ENCODE data around the gene IFT172. TPM values are rescaled to one million over a fixed set of nuclear protein-coding genes. Genes with fewer than 3 reads are reported as not detected.

IFT172 gene
- total and polyA plus RNA-seq, 2 of the 4 experiments (the other 2 are of a cell fraction) = 18.8 to 25.5 TPM

DNA sequence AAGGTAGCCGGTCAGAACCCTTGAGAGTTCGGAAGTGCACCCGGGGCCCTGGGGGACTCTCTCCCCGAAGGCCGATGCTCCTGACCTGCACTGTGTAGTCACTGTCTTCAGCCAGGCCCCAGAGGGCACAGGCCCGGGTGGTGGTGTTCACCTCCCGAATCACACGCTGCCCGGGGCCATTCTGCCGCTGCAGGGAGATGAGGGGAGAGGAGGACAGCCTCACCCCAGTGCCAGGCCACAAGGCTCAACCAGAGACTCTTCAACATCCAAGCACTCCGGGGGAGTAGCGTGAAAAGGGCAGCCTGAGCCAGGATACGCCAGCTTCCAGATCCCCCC is 4.4 kb upstream of the IFT172 start:
- Histone ChIP-seq H3K4me3 (ENCODE audit: insufficient read depth, low read depth, low read length) (peak overlapping the region; percentile 94; the same call in 1 of the 2 replicates), H3K23ac (ENCODE audit: low read depth, low read length) (peak overlapping the region; percentile 71; the same call in 1 of the 2 replicates), H2AK9ac (replicated peaks; ENCODE audit: low read depth, low read length, poor library complexity) (peak overlapping the region; percentile 38), H3K4me1 (ENCODE audit: control insufficient read depth, insufficient read depth, low read length) (peaks cover 5% of the 10 kb centered on the region), H2AFZ (replicated peaks; ENCODE audit: low read length, poor library complexity) (peak overlapping the region; percentile 99), H3K4ac (ENCODE audit: low read depth, low read length) (peak overlapping the region; percentile 75), H4K5ac (ENCODE audit: low read depth, low read length) (no peak overlapping the region; the same call in 1 of the 2 replicates), H4K8ac (ENCODE audit: low read depth in 2 of 2, low read length in 2 of 2) (peak overlapping the region in 1 of 2 experiments; percentile 61; a peak in 1 of 4 replicates), H3K27me3 (ENCODE audit: control insufficient read depth, insufficient read depth, low read length) (peaks cover 2% of the 10 kb centered on the region; the same call in 1 of the 2 replicates), H3K56ac (ENCODE audit: extremely low read depth, insufficient read depth, low read length) (no peak overlapping the region), H3K36me3 (ENCODE audit: control insufficient read depth, insufficient read depth, low read length) (0 out of 2 replicates have a peak, but pooled peaks cover 3% of the 10 kb centered on the region), H3K9ac (ENCODE audit: low read depth, low read length) (no peak overlapping the region), H3K9me1 (ENCODE audit: insufficient read depth, low read length) (peaks cover 22% of the 10 kb centered on the region), H2BK5ac (ENCODE audit: low read depth, low read length, poor library complexity, severe bottlenecking) (no peak overlapping the region), H2BK120ac (ENCODE audit: low read depth, low read length) (no peak overlapping the region), H3K9me3 (ENCODE audit: control insufficient read depth, insufficient read depth, low read length) (no peaks in the 10 kb centered on the region), H2BK20ac (ENCODE audit: low read depth, low read length) (no peak overlapping the region), H3K18ac (ENCODE audit: low read depth, low read length) (no peak overlapping the region), H3K79me1 (ENCODE audit: low read depth in 1 of 2, low read length in 2 of 2) (peaks cover 5 to 17% of the 10 kb centered on the region in 2 experiments; a peak in 3 of 4 replicates), H4K91ac (ENCODE audit: insufficient read depth, low read depth, low read length) (no peak overlapping the region), H3K27ac (ENCODE audit: insufficient read depth, low read length) (no peak overlapping the region), H2BK15ac (ENCODE audit: low read depth, low read length) (0 out of 3 replicates have a peak overlapping the region, but pooled peaks have one; percentile 41), H3K4me2 (ENCODE audit: low read depth, low read length) (peak overlapping the region; percentile 81), H4K20me1 (ENCODE audit: insufficient read depth, low read length) (no peaks in the 10 kb centered on the region), H3K14ac (replicated peaks; ENCODE audit: low read depth, low read length) (peak overlapping the region; percentile 60; the same call in 1 of the 2 replicates), H2AK5ac (ENCODE audit: low read depth, low read length) (peak overlapping the region; percentile 84)
- intact Hi-C loops (cut with micrococcal nuclease) (no loop called here), dilution Hi-C loops (cut with HindIII; ENCODE audit: low sequenced_read_pairs, unreplicated experiment) (no loop called here), in situ Hi-C loops (cut with MboI; ENCODE audit: low sequenced_read_pairs) (no loop called here)
- WGBS, 2 experiments (ENCODE audit: extremely low coverage in 2 of 2, insufficient read length in 1 of 2) = 96% methylated on average over 4 of the region's 13 CpGs; no CpG with 5 or more reads in 1 of the 2 experiments
- no peak for ATAC-seq (ENCODE audit: low read depth)
- DNase-seq = no peak
- ChIA-PET POLR2A (ENCODE audit: unreplicated experiment) (no interaction called here), CTCF (no interaction called here)
- TF ChIP-seq, protein P1, sequence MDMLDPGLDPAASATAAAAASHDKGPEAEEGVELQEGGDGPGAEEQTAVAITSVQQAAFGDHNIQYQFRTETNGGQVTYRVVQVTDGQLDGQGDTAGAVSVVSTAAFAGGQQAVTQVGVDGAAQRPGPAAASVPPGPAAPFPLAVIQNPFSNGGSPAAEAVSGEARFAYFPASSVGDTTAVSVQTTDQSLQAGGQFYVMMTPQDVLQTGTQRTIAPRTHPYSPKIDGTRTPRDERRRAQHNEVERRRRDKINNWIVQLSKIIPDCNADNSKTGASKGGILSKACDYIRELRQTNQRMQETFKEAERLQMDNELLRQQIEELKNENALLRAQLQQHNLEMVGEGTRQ (IDR thresholded peaks at IDR 0.05; ENCODE audit: low read depth, low read length) = no peak
- no peak for TF ChIP-seq CEBPB (IDR thresholded peaks at IDR 0.05; ENCODE audit: low read depth, low read length)
- no peak for TF ChIP-seq MXI1 (IDR thresholded peaks at IDR 0.05; ENCODE audit: borderline replicate concordance, low read depth, low read length)
- TF ChIP-seq NFE2L2 (IDR thresholded peaks at IDR 0.05; ENCODE audit: low read depth, low read length) = no peak
- TF ChIP-seq CHD1 (IDR thresholded peaks at IDR 0.05; ENCODE audit: low read depth, low read length) = no peak
- TF ChIP-seq MAZ (IDR thresholded peaks at IDR 0.05; ENCODE audit: borderline replicate concordance, low read depth, low read length) = no peak
- no peak for TF ChIP-seq FOS (IDR thresholded peaks at IDR 0.05; ENCODE audit: low read depth, low read length)
- no peak for TF ChIP-seq RAD21 (IDR thresholded peaks at IDR 0.05; ENCODE audit: low read length)
- TF ChIP-seq MAFK (IDR thresholded peaks at IDR 0.05; ENCODE audit: low read depth, low read length) = no peak
- no TSS peak for BruUV-seq (replicated peaks)
